Heart right ventricle (tissue), 16 donors: Measurements from ENCODE around the gene CRYGC. TPM values are rescaled to one million over a fixed set of nuclear protein-coding genes. Genes with fewer than 3 reads are reported as not detected.

ENCODE experiments used
- ATAC-seq, 8 donors: fragments of 200-7000 bp; cut with Tn5 transposase; one replicate each; pipeline ENCODE4 v1.9.1; 2020; ENCODE audit warnings: mild to moderate bottlenecking in 8 of 8, moderate library complexity in 8 of 8, moderate number of reproducible peaks in 1 of 8
- DNase-seq, 2 donors: peaks; one replicate each; pipeline ENCODE4 v3.0.0-alpha.2; 2020
- H3K27ac ChIP-seq, 10 donors: fragments of 200-600 bp; sonication (generic) in 2 of 10; one replicate each; pipeline versions ENCODE4 v1.5.0 to v1.8.0; 2020 to 2022; ENCODE audit warnings: mild to moderate bottlenecking in 3 of 10
- H3K27me3 ChIP-seq, 7 donors: fragments of 200-600 bp; one replicate each; pipeline ENCODE4 v1.8.0; 2021 to 2022; ENCODE audit warnings: mild to moderate bottlenecking in 2 of 7
- H3K36me3 ChIP-seq, 9 donors: fragments of 200-600 bp; sonication (generic) in 1 of 9; one replicate each; pipeline versions ENCODE4 v1.5.0 to v1.8.0; 2020 to 2022; ENCODE audit warnings: mild to moderate bottlenecking in 2 of 9
- H3K4me1 ChIP-seq, 9 donors: fragments of 200-600 bp; sonication (generic) in 1 of 9; one replicate each; pipeline versions ENCODE4 v1.5.0 to v1.8.0; 2020 to 2022; ENCODE audit warnings: mild to moderate bottlenecking in 4 of 9
- H3K4me3 ChIP-seq, 10 donors: fragments of 200-600 bp; sonication (generic) in 2 of 10; one replicate each; pipeline versions ENCODE4 v1.5.0 to v1.8.0; 2020 to 2022; ENCODE audit warnings: mild to moderate bottlenecking in 7 of 10, moderate library complexity in 2 of 10
- H3K9me3 ChIP-seq, 11 donors: fragments of 200-600 bp in 10 of 11; sonication (generic) in 2 of 11; one replicate each; pipeline versions ENCODE4 v1.5.0 to v1.8.0; 2013 to 2022; ENCODE audit warnings: mild to moderate bottlenecking in 2 of 11, control low read depth in 1 of 11, moderate library complexity in 1 of 11
- CTCF ChIP-seq, 9 donors: fragments of 200-600 bp; sonication (generic) in 2 of 9; IDR thresholded peaks; one replicate each; pipeline versions ENCODE4 v1.5.0 to v1.8.0; 2021 to 2022; ENCODE audit warnings: antibody characterized with exemption in 9 of 9, mild to moderate bottlenecking in 5 of 9, moderate library complexity in 1 of 9
- WGBS, 2 donors: extraction: QIAGEN DNeasy Blood & Tissue Kit; methylation state at CpG; one replicate each; pipeline ENCODE4 v1.1.7; 2013; ENCODE audit warnings: inconsistent platforms in 1 of 2; 5-methylcytosine and 5-hydroxymethylcytosine counted together
- intact Hi-C, 10 donors: fragments of 100-400 bp; cut with DNase I; formaldehyde crosslinking; loops; one replicate each; pipeline versions ENCODE4 v1.11.1 to v1.14.2; 2022
- polyA plus RNA-seq, 2 donors: library from polyadenylated mRNA; stranded (reverse); fragments of 200-250 nt; gene quantifications; one replicate each; pipeline ENCODE4 v1.2.3, GENCODE V29; 2013
- total RNA-seq, 10 donors: library from RNA; stranded (reverse); fragmentation: NEBNext Ultra II Directional in 3 of 10; extraction: Animal tissue kit (Norgen Biotek cat#: 25700) in 3 of 10; gene quantifications; one replicate each; pipeline versions ENCODE4 v1.2.1 to v1.2.4, GENCODE V29; 2021 to 2023
- donor health status: Arrhythmogenic right ventricular cardiomyopathy.
- donor health status: ischemic (EF 13 %, LVEDD 7.1; RV severe dilation, severe dysfunction).
- donor health status: healthy with polysubstance abuse.
- donor health status: DM: no; HTN: yes; CAD: no.
- donor health status: DM: no; HTN: no; CAD: no.
- donor health status: ischemic (EF 25% LVEDD 6.9; RV normal size, moderate dysfunction).
- donor health status: ischemic (EF 25% LVEDD 5.7; RV mildly dilated, moderate dysfunction).
- donor health status: healthy.
- donor health status: DM: yes; HTN: yes; CAD: no.
- donor health status: Ischemic cardiomyopathy.
- donor health status: ischemic (EF 35%, LVEDD 5.7; RV mildly dilated, moderate dysfunction).
- donor health status: nonischemic (EF 11% LVEDD 7.7; RV severe dilation, severe dysfunction).
- donor health status: DM: yes; HTN: yes; CAD: no.
- donor health status: PGD.
- donor health status: ischemic (EF 29% LVEDD 5.4; RV normal size, mild dysfunction).
- donor health status: nonischemic (EF 23%, LVEDD 6.1; RV moderate dilation, normal function).

Gene CRYGC
- total and polyA plus RNA-seq, 12 donors = not detected

GRCh38 chr2:208136716-208137094, 7.1 kb upstream of the CRYGC start:
- DNase-seq (no peak), ATAC-seq (no peak)
- peaks cover 0 to 9% (median 0%) of the 10 kb centered on the region in 11 donors for H3K9me3 ChIP-seq
- H3K27me3 ChIP-seq = peaks cover 0 to 3% (median 0%) of the 10 kb centered on the region in 7 donors
- no peaks in the 10 kb centered on the region for H3K36me3 ChIP-seq
- H3K4me3 ChIP-seq = no peak overlapping the region
- 92 to 95% methylated on average over 2 of the region's 2 CpGs for WGBS, 2 donors
- H3K4me1 ChIP-seq = no peaks in the 10 kb centered on the region
- H3K27ac ChIP-seq = no peak overlapping the region
- intact Hi-C loops = no loop called here
- TF ChIP-seq CTCF (IDR thresholded peaks at IDR 0.05) = no peak

GRCh38 chr2:208135794-208136715, 6.4 kb upstream of the CRYGC start:
- WGBS, 2 donors = 81 to 88% methylated on average over 11 of the region's 11 CpGs

GRCh38 chr2:208134928-208135586, 5.4 kb upstream of the CRYGC start:
- Histone ChIP-seq H3K36me3 (no peaks in the 10 kb centered on the region), H3K4me3 (no peak overlapping the region), H3K9me3 (peaks cover 0 to 9% (median 0%) of the 10 kb centered on the region in 11 donors), H3K27ac (no peak overlapping the region), H3K4me1 (no peaks in the 10 kb centered on the region), H3K27me3 (peaks cover 0 to 3% (median 0%) of the 10 kb centered on the region in 7 donors)
- ATAC-seq (no peak), DNase-seq (no peak)
- whole genome bisulfite sequencing, 2 donors = 48 to 50% methylated on average over 8 of the region's 8 CpGs
- intact Hi-C loops = no loop called here
- no peak for TF ChIP-seq CTCF (IDR thresholded peaks at IDR 0.05)

More at GRCh38 chr2:208135794-208136715, 6.4 kb upstream of the CRYGC start:
- peaks cover 0 to 9% (median 0%) of the 10 kb centered on the region in 11 donors for H3K9me3 ChIP-seq
- H3K27ac ChIP-seq = no peak overlapping the region
- no peaks in the 10 kb centered on the region for H3K36me3 ChIP-seq
- ATAC-seq = no peak
- no peak for TF ChIP-seq CTCF (IDR thresholded peaks at IDR 0.05)
- no peak overlapping the region for H3K4me3 ChIP-seq
- no peaks in the 10 kb centered on the region for H3K4me1 ChIP-seq
- intact Hi-C loops = no loop called here
- no peak for DNase-seq
- peaks cover 0 to 3% (median 0%) of the 10 kb centered on the region in 7 donors for H3K27me3 ChIP-seq

- no peak for TF ChIP-seq CTCF (IDR thresholded peaks at IDR 0.05)
- H3K36me3 ChIP-seq = no peaks in the 10 kb centered on the region
- WGBS, 2 donors = 79 to 80% methylated on average over 6 of the region's 6 CpGs
- ATAC-seq (no peak), DNase-seq (no peak)
- no peaks in the 10 kb centered on the region for H3K9me3 ChIP-seq
- H3K27me3 ChIP-seq = peaks cover 0 to 20% (median 5%) of the 10 kb centered on the region in 7 donors
- H3K4me1 ChIP-seq = no peaks in the 10 kb centered on the region
- no peak overlapping the region for H3K4me3 ChIP-seq
- intact Hi-C loops = no loop called here
- H3K27ac ChIP-seq = no peak overlapping the region
These were observed 1.1 kb upstream of the CRYGC start for GRCh38 chr2:208130712-208131110.
